Measurements from ENCODE around the gene PGM2L1.

PGM2L1 gene

GRCh38 chr11:74288161-74288560, 110.1 kb downstream of the PGM2L1 start:
- no peak for DNase-seq

- no peak for DNase-seq
Observed at GRCh38 chr11:74284466-74284865, 113.8 kb downstream of the PGM2L1 start.

GRCh38 chr11:74283580-74284180, 114.6 kb downstream of the PGM2L1 start:
- no peak for DNase-seq

GRCh38 chr11:74282914-74283371, 115.3 kb downstream of the PGM2L1 start:
- no peak for DNase-seq

GRCh38 chr11:74282421-74282820, 115.8 kb downstream of the PGM2L1 start:
- no peak for DNase-seq

GRCh38 chr11:74280494-74280893, 117.7 kb downstream of the PGM2L1 start:
- DNase-seq = no peak

All from NK-92 treated with Interleukin-12 subunit alpha and Interleukin-12 subunit beta, amount 100 ng/mL, for 24 hours (cell line).